GM18867 (cell line): ENCODE measurements around the gene S1PR3.

ENCODE experiments used
- ATAC-seq: cut with Tn5 transposase; IDR thresholded peaks from one replicate; pipeline ENCODE4 v1.9.1; 2021; ENCODE audit warnings: mild to moderate bottlenecking, moderate library complexity; ENCODE audit not compliant: unreplicated experiment

The S1PR3 gene

DNA sequence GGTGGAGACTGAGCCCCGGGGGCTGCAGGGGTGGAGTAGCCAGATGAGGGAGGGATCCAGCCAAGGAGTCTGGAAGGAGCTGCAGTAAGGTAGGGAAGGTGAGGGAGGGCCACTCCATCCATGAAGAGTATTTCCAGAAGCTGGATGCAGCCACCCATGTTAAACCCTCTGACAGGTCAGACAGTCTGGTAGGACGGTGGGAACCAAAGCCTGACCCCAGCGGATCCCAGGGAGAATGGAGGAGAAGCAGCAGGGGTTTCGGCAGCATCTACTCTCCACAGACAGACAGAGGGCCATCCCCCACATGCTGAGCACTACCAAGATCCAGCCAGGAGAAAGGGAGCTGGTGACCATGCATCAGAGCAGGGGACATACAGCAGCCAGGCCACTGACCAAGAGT, 22.5 kb upstream of the S1PR3 start:
- ATAC-seq = no peak

GRCh38 chr9:88969646-88970373, 21.5 kb upstream of the S1PR3 start:
- no peak for ATAC-seq

- no peak for ATAC-seq
Measured at GRCh38 chr9:88971131-88971960, 19.9 kb upstream of the S1PR3 start.

- ATAC-seq = no peak
Measured at GRCh38 chr9:88972401-88972800, 18.9 kb upstream of the S1PR3 start.

- ATAC-seq = no peak
Measured at GRCh38 chr9:88973281-88974045, 17.8 kb upstream of the S1PR3 start.

GRCh38 chr9:88974641-88975040, 16.6 kb upstream of the S1PR3 start:
- no peak for ATAC-seq

DNA sequence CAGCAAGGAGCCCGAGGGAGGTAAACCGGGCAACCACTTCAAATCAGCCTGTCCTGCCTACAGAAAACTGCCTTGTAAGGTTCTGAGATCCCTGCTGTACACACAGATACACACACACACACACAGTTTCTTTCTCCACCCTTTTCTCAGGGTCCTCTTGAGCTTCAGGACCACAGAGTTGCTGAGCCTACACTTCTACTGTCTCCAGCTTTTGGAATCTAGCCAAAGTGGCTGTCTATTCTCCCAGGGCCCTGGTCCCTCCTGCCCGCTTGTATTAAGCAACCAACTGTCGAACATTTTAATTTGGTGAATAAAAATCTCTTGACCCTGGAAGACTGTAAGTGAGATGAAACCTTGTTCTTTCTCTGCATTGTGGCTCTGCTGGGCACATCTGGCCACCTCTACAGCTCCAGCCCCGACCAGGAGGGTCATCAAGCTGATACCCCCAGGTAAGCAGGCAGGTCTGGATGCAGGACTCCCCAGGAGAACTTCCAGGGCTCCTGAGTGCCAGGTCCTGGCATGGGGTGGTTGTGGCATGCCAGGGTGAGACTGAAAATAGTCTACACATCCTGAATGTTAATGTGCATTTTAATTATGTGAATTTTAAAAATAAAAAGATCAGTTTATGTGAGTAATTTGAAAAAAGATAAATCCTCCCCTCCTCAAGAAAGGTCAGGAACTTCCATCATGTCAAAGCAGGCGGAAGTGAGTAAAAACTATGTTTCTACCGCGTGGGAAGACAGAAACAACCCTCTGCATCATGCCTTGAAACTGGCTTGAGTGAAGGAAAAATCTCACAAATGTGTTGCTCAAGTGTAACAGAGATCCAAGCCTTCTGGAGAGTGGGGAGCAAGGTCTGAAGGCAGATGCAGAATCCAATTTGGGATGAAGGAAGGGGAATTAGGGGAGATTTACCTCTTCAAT, 15.0 kb upstream of the S1PR3 start:
- ATAC-seq = no peak

GRCh38 chr9:88976890-88977257, 14.4 kb upstream of the S1PR3 start:
- ATAC-seq = no peak

DNA sequence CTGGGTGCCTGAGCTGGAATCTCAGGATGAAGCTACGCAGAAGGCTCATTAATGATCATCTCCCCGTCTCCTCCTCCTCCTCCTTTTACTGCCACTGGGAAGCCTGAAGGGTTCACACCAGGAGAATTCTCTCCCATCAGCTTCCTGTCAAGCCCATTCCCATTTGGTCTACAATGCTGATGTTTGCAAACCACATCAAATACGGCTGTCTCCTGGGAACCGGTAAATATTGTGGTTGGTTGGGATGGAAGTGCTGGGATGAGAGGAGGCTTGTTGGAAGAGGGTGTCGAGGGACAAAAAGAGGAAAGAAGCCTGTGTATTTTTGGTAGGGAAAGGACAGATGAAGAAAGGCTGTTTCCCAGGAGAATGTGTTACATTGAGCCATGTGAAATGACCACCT, 13.2 kb upstream of the S1PR3 start:
- no peak for ATAC-seq

DNA sequence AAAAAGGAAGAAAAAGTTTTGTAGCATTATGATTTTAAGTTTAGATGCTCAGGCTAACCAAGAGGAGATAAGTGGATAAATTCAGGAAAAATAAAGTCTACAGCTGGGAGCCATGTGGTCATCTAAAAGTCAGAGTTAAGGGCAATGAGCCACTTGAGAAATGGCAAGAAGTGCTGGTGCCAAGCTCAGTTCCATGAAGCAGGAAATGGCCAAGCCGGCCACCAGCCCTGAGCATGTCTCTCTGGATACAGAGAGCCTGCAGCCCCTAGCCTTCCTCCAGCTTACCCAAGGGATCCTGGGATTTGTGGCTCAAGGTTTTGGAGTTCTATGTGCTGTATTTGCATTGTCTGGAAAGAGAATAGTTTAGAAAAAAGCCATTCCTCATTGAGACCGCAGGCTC, 12.2 kb upstream of the S1PR3 start:
- ATAC-seq = no peak

DNA sequence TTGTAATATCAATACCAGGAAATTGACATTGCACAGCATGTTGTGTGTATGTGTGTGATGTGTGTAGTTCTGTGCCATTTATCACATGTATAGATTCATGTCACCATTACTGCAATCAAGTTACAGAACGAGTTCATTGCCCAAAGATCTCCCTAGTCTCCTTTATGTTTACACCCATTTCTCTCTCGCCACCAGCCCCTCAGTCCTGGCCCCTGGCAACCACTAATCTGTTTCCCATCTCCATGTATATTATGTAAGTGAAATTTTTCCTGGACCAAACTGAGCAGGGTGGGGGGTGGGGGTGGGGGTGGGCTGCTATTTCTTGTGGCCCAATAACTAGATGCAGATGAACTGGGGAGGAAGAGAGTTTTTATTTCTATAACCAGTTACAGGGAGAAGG, 11.5 kb upstream of the S1PR3 start:
- ATAC-seq = no peak

DNA sequence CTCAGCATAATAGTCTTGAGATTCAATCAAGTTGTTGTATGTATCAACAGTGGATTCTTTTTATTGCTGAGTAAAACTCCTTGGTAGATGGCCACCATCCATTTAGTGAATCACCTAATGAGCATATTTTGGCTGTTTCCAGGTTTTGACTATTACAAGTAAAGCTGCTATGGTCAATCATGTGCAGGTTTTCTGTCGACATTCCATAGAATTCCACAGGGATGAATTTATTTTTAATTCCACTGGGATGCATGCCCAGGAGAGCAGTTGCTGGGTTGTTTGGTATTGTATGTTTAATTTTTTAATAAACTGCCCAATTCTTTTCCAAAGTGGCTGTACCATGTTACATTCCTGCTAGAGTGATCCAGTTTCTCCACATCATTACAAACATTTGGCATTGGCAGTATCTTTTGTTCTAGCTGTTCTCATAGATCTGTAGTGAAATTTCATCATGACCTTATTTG, 10.5 kb upstream of the S1PR3 start:
- no peak for ATAC-seq

DNA sequence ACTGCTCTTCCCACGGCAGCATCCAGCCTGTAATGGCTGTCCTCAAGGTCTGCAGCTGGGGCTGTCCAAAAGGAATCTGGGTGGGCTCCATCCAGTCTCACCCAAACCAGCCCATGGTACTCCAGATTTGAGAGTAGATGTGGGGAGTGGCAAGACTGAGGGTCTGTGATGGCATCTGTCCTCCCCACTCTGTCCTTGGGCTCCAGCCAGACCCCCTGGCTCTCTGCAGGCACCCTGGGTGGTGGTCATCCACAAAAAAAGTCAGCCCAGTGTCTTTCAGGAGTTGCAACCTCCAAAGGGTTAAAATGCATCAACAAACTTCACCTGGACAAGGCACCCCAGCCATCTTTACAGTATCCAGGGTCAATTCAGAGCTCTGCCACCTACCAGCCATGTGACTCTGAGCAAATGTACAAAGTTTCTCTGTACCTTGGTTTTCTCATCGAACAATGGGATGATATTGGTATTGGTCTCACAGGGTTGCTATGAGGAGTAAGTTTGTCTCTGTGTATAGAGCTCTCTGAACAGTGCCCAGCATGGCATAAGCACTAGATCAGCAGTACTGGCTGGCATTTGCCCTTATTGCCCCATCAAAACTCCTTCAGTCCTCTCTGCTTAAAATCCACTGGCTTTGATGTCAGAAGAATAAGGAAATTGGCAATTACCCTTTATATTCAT, 7.3 kb upstream of the S1PR3 start:
- ATAC-seq = no peak

DNA sequence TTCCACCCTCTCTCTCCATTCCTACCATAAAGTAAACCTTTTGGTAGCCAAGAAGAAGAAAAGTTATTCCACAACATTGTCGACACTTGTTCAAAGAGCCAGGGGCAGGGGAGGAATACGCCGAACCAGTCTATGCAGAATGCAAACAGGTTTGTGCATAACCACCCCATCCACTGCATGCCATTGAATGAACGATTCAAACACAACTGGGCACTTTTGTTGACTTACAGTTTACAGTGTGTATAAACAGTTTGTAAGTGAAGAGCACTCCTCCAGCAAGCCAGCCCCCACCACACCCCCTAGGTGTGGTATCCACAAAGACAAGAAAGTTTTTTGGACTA, 6.8 kb upstream of the S1PR3 start:
- no peak for ATAC-seq

- no peak for ATAC-seq
Measured at GRCh38 chr9:88985616-88986015, 5.7 kb upstream of the S1PR3 start.

DNA sequence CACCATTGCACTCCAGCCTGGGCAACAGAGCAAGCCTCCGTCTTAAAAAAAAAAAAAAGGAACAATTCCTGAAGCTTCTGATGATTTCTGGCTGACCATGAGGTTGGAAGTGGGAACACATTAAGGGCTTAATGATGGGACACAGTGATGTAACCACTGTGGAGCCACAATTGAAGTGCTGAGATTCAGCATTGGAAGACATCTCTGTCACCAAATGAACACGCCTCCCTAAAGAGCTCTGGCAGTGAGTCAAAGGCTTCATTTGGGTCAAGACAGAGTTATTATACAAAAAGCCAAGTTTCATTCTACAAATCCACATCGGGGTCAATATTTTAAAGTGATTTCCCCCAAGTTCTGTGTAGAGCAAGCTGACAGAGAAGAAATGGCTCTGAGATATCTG, 4.5 kb upstream of the S1PR3 start:
- no peak for ATAC-seq

DNA sequence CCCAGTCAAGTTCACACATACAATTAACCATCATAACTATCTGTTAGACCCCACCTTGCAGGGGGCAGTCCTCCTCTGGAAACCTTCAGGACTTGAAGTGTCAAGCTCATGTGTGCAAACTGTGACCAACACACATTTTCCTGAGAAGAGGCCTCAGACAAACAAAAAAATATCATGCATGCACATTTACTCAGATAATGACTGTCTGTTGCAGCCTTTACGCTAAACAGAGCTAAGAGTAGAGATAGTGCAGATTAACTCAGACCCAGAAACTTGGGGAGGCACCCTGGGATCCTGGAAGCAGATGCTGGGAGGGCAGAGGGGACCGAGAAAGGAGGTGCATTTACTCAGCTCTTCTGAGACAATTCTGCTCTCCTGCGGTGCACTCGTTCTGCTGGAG, 3.6 kb upstream of the S1PR3 start:
- no peak for ATAC-seq

- peak; percentile 59 for ATAC-seq
Measured at GRCh38 chr9:88988796-88989641, 2.2 kb upstream of the S1PR3 start.

DNA sequence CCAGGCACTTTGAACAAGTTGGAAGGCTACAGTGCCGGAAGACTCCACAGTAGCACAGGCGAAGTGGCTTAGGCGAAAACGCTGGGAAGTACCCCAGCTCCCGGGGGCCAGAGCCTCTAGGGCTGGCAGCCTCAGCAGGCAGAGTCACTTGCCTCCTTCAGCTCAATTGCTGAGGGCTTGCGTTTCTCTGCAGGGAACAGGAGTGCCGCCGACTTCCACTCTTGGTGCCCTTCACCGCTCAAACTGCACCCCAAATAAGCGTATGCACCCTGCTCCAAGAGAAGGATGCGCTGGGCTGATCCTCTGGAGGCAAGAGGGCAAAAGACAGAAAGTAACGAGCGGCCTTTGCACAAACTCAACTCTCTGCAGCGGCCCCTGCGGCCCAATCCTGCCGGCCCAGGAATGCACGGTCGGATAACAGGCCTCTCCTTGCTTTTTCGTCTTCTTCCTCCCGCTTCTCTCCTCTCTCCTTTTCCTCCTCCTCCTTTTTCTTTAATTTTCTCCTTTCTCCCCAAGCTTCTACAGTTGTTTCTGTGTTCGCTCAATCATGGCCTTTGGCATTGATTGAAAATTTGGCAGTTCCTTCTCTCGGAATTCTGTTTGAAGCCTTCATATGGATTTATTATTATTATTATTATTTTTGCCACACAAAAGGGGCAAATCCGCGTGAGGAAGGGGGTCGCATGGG, 1.1 kb upstream of the S1PR3 start:
- ATAC-seq = no peak
